GM21717 (cell line): ENCODE results near the gene RAD50.

Experiments used
- ATAC-seq: cut with Tn5 transposase; IDR thresholded peaks from one replicate; pipeline ENCODE4 v1.9.1; 2021; ENCODE audit warnings: mild to moderate bottlenecking, moderate library complexity; ENCODE audit not compliant: unreplicated experiment

The RAD50 gene

GRCh38 chr5:132658381-132659302 lies 101.9 kb downstream of the RAD50 start:
- no peak for ATAC-seq

DNA sequence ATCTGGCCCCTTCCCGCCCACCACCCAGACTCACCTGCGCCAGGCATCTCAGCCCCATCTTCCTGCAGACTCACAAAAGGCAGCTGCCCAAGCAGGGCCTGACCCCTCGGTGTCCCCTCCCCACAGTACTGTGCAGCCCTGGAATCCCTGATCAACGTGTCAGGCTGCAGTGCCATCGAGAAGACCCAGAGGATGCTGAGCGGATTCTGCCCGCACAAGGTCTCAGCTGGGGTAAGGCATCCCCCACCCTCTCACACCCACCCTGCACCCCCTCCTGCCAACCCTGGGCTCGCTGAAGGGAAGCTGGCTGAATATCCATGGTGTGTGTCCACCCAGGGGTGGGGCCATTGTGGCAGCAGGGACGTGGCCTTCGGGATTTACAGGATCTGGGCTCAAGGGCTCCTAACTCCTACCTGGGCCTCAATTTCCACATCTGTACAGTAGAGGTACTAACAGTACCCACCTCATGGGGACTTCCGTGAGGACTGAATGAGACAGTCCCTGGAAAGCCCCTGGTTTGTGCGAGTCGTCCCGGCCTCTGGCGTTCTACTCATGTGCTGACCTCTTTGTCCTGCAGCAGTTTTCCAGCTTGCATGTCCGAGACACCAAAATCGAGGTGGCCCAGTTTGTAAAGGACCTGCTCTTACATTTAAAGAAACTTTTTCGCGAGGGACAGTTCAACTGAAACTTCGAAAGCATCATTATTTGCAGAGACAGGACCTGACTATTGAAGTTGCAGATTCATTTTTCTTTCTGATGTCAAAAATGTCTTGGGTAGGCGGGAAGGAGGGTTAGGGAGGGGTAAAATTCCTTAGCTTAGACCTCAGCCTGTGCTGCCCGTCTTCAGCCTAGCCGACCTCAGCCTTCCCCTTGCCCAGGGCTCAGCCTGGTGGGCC lies 103.1 kb downstream of the RAD50 start:
- no peak for ATAC-seq

GRCh38 chr5:132661231-132662003 lies 104.6 kb downstream of the RAD50 start:
- ATAC-seq = no peak

DNA sequence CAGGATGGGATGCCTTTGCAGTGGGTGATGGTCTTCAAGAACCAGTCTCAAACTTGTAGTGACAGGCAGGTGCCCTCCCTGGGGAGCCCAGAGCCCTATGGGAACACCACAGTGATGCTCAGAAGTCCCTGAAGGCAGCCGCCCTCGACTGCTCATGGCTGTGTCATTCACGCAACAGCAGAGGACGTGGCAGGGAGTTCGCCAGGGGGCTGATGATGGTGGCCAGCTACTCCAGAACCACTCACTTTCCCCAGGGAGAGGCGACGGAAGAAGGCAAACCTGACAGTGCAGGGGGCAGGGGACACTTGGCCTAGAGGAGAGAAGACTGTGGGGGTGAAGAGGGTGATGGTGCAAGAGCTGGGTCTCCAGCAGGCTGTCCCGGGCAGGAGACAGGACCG lies 105.2 kb downstream of the RAD50 start:
- ATAC-seq = no peak

GRCh38 chr5:132662925-132663770 lies 106.4 kb downstream of the RAD50 start:
- ATAC-seq = peak; percentile 66

- ATAC-seq = peak; percentile 48
Observed at GRCh38 chr5:132663771-132664695, 107.3 kb downstream of the RAD50 start.

- ATAC-seq = no peak
Observed at GRCh38 chr5:132664696-132665209, 108.0 kb downstream of the RAD50 start.

DNA sequence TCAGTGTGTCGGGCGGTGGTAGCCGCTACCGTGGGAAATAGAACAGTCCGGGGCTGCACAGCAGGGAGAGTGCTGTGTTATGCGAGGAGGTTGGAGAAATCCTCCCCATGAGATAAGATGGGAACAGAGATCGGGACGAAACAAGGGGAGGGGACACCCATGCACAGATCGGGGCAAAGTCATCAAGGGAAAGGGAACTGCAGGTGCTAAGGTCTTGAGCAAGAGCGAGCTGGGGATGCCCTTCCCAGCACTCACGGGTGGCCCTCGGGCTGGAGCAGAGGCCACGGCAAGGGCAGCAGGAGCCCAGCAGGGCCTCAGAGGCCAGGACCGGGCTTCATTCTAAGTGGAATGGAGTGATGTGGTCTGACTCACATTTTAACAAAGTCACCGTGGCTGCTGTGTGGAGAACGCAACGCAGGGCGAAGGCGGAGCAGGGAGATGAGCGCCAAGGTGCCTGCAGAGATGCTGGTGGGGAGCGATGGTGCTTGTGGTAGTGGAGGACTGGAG lies 108.8 kb downstream of the RAD50 start:
- ATAC-seq = no peak

DNA sequence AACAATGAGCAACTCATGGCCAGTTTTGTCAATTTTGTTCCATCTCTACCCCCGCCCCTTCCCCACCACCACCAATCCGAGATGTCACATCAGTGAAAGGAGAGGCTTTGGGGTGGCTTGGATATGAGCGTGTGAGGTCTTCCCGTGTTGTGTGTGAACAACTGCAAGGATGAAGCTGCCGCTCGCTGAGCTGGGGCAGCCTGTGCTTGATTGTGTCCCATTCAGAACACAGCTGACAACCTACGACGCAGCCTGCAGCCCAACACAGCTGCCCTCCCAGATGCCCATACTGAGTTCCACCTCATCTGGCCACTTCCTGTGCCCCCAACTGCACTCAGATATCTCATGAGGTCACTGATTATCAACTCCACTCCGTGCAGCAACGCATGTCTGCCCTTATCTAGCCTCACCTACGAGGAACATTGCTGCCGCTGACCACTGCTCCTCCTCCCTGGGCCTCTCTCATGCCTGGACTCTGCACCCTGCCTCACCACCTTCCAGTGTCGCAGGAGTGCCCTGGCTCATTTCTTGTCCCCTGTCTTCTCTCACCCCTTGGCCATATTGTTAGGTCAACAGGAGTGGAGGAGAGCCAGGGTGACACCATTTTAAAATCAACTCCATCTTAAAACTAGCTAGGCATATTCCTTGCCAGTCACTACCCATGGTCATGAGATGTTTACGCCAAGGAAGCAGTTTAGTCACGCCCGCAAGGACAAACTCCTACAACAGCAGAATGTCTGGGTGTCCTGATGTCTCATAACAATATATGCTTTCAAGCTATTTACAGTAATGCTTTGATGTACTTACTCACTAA lies 109.7 kb downstream of the RAD50 start:
- no peak for ATAC-seq

- no peak for ATAC-seq
Observed at GRCh38 chr5:132667309-132667708, 110.5 kb downstream of the RAD50 start.

- no peak for ATAC-seq
Observed at GRCh38 chr5:132667761-132668705, 111.3 kb downstream of the RAD50 start.

- ATAC-seq = no peak
Observed at GRCh38 chr5:132668706-132669454, 112.1 kb downstream of the RAD50 start.

- no peak for ATAC-seq
Observed at GRCh38 chr5:132669455-132669820, 112.7 kb downstream of the RAD50 start.

- no peak for ATAC-seq
Observed at GRCh38 chr5:132669966-132670882, 113.4 kb downstream of the RAD50 start.

DNA sequence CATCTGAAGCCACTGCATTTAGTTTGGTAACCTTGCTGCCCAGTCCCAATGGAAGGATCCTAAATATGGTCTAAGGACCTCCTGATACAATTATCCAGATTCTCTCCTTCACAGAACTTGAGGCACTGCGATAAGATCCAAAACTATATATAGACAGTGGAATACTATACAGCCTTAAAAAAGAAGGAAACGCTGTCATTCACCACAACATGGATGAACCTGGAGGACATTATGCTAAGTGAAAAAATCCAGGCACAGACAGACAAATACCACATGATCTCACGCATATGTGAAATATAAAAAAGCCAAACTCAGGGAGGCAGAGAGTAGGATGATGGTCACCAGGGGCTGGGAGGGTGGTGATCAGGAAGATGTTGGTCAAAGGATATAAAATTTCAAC lies 114.2 kb downstream of the RAD50 start:
- ATAC-seq = no peak
